Upper lobe of left lung (tissue), 6 donors: Measurements from ENCODE around the gene EPYC. TPM values are rescaled to one million over a fixed set of nuclear protein-coding genes. Genes with fewer than 3 reads are reported as not detected.

Experiments used
- ATAC-seq, 2 donors: fragments of 200-7000 bp; cut with Tn5 transposase; one replicate each; pipeline ENCODE4 v1.9.1; 2022; ENCODE audit warnings: mild to moderate bottlenecking in 2 of 2, moderate library complexity in 2 of 2; ENCODE audit not compliant: low FRiP score in 2 of 2
- DNase-seq, 2 donors: peaks; one replicate each; pipeline ENCODE4 v3.0.0-alpha.2; 2019 to 2020
- H3K27ac ChIP-seq, 4 donors: fragments of 200-600 bp; sonication (generic); one replicate each; pipeline ENCODE4 v1.5.1; 2016 to 2019
- H3K27me3 ChIP-seq, 4 donors: fragments of 200-600 bp; sonication (generic); one replicate each; pipeline ENCODE4 v1.5.1; 2017 to 2019
- H3K36me3 ChIP-seq, 4 donors: fragments of 200-600 bp; sonication (generic); one replicate each; pipeline ENCODE4 v1.5.1; 2016 to 2019
- H3K4me1 ChIP-seq, 4 donors: fragments of 200-600 bp; sonication (generic); one replicate each; pipeline ENCODE4 v1.5.1; 2018 to 2019
- H3K4me3 ChIP-seq, 4 donors: fragments of 200-600 bp; sonication (generic); one replicate each; pipeline ENCODE4 v1.5.1; 2017 to 2019; ENCODE audit warnings: mild to moderate bottlenecking in 2 of 4, moderate library complexity in 1 of 4
- H3K9me3 ChIP-seq, 4 donors: fragments of 200-600 bp; sonication (generic); one replicate each; pipeline ENCODE4 v1.5.1; 2018 to 2019
- EP300 ChIP-seq, 4 donors: sonication (generic); formaldehyde crosslinking; IDR thresholded peaks; one replicate each; pipeline ENCODE4 v1.5.1; 2017; ENCODE audit warnings: antibody characterized with exemption in 4 of 4, control low read depth in 2 of 4
- POLR2A ChIP-seq, 4 donors: fragments of 450-650 bp; IDR thresholded peaks; one replicate each; pipeline ENCODE4 v1.5.1; 2016 to 2017; ENCODE audit warnings: antibody characterized with exemption in 4 of 4, mild to moderate bottlenecking in 2 of 4
- POLR2AphosphoS5 ChIP-seq, 2 donors: sonication (generic); formaldehyde crosslinking; IDR thresholded peaks; one replicate each; pipeline ENCODE4 v1.5.1; 2017; ENCODE audit warnings: antibody characterized with exemption in 2 of 2
- WGBS, 2 donors: methylation state at CpG; one replicate each; pipeline ENCODE4 v1.1.5; 2017 to 2018; 5-methylcytosine and 5-hydroxymethylcytosine counted together
- total RNA-seq, 6 donors: library from RNA; depleted of rRNA in 4 of 6; stranded (reverse); fragments of >200 nt in 4 of 6; gene quantifications; one replicate each; pipeline versions ENCODE4 v1.1.0 to v1.2.1, GENCODE V29; 2016 to 2021
- TF ChIP-seq, protein P1 (sequence below), 6 experiments: fragments of 450-650 bp in 4 of 6; fragments of 200-600 bp in 2 of 6; sonication (generic) in 2 of 6; IDR thresholded peaks; one replicate each; pipeline ENCODE4 v1.5.1; 2016 to 2019; ENCODE audit warnings: antibody characterized with exemption in 6 of 6
- donor health status: DM: no; HTN: no; CAD: no; lungs with moderate emphysema.
- donor health status: DM: no; HTN: yes; CAD: no; lungs with severe emphysema.

Gene EPYC
- total RNA-seq, 6 donors from 2014 or later, result not detected

DNA sequence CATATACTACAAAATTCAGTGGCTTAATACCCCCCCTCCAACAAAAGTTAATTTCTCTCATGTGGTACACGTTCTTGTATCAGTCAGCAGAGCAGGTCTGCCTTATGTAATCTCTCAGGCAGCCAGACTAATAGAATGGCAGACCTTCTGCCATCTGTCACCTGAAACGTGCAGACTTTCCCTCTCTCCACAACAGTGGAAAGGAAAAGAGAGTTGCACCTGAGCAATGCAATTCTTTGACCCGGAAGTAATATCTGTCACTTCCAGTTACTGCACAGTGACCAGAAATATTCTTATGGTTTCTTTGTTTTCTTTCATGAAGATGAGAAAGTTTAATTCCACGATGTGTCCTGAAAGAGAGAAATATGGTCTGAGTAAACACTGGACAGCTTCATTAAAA is 38.6 kb upstream of the EPYC start:
- Histone ChIP-seq H3K27ac (no peak overlapping the region), H3K36me3 (no peaks in the 10 kb centered on the region), H3K27me3 (no peaks in the 10 kb centered on the region), H3K4me3 (no peak overlapping the region), H3K9me3 (no peaks in the 10 kb centered on the region), H3K4me1 (no peaks in the 10 kb centered on the region)
- ATAC-seq, result no peak
- TF ChIP-seq, protein P1, sequence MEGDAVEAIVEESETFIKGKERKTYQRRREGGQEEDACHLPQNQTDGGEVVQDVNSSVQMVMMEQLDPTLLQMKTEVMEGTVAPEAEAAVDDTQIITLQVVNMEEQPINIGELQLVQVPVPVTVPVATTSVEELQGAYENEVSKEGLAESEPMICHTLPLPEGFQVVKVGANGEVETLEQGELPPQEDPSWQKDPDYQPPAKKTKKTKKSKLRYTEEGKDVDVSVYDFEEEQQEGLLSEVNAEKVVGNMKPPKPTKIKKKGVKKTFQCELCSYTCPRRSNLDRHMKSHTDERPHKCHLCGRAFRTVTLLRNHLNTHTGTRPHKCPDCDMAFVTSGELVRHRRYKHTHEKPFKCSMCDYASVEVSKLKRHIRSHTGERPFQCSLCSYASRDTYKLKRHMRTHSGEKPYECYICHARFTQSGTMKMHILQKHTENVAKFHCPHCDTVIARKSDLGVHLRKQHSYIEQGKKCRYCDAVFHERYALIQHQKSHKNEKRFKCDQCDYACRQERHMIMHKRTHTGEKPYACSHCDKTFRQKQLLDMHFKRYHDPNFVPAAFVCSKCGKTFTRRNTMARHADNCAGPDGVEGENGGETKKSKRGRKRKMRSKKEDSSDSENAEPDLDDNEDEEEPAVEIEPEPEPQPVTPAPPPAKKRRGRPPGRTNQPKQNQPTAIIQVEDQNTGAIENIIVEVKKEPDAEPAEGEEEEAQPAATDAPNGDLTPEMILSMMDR (IDR thresholded peaks at IDR 0.05), result no peak
- TF ChIP-seq EP300 (IDR thresholded peaks at IDR 0.05), result no peak
- TF ChIP-seq POLR2AphosphoS5 (IDR thresholded peaks at IDR 0.05), result no peak
- no peak for TF ChIP-seq POLR2A (IDR thresholded peaks at IDR 0.05)
- no peak for DNase-seq
- 71 to 74% methylated on average over 4 of the region's 4 CpGs for WGBS, 2 donors

DNA sequence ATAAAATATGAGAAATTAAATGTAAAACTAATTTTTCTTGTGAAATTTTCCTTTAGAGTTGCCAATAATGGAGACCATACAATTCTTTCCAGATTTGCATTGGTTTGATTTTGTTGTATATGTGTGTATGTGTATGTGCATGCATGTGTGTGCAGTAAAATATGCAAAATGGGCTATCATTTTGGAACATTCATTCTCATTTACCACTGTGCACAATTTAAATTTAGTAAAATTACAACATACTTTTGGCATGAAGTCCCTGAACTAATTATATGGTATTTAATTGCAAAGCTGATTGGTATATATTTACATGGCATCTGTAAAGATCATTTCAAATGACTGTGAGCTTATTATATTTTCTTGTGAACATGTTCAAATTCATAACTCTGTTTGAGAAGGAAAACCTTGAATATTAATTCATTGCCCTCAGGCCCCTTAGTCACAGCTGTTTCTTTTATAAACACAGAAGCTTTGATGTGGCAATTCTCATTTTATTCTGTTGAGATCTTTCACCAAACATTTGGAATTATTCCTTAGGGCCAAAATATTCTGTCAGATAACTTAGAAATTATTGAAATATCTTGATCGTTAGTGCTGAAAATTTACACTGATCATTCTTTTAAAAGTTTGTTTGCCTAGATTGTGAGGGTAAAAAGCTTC is 35.5 kb upstream of the EPYC start:
- Histone ChIP-seq H3K27ac (no peak overlapping the region), H3K9me3 (no peaks in the 10 kb centered on the region), H3K27me3 (no peaks in the 10 kb centered on the region), H3K4me1 (no peaks in the 10 kb centered on the region), H3K36me3 (no peaks in the 10 kb centered on the region), H3K4me3 (no peak overlapping the region)
- 71 to 72% methylated on average over 1 of the region's 1 CpG for WGBS, 2 donors
- DNase-seq, result no peak
- peak in 1 of 2 donors; percentile 28 for ATAC-seq
- no peak for TF ChIP-seq EP300 (IDR thresholded peaks at IDR 0.05)
- TF ChIP-seq POLR2A (IDR thresholded peaks at IDR 0.05), result no peak
- TF ChIP-seq POLR2AphosphoS5 (IDR thresholded peaks at IDR 0.05), result no peak
- TF ChIP-seq, protein P1 (IDR thresholded peaks at IDR 0.05), result no peak

DNA sequence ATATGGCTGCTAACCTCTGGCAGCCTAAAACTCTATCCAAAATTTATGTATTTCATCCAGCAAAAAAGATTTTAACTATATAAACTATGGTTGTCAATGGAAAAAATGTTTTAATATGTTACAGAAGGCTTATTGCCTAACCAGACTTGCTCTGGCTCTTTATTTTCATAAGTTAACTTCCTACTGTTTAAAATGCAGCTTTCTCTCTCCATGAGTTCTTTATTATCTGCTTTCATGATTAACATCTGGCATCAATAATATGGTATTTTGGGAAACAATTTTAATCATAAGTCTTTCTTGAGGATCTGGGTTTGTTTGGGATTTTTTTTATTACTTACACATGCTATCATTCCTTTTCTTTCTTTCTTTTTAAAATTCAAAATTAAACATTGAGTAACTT is 32.5 kb upstream of the EPYC start:
- no peaks in the 10 kb centered on the region for H3K27me3 ChIP-seq
- TF ChIP-seq, protein P1 (IDR thresholded peaks at IDR 0.05), result no peak
- no peak for TF ChIP-seq EP300 (IDR thresholded peaks at IDR 0.05)
- TF ChIP-seq POLR2AphosphoS5 (IDR thresholded peaks at IDR 0.05), result no peak
- no peak for TF ChIP-seq POLR2A (IDR thresholded peaks at IDR 0.05)
- H3K4me3 ChIP-seq, result no peak overlapping the region
- no peak overlapping the region for H3K27ac ChIP-seq
- H3K36me3 ChIP-seq, result no peaks in the 10 kb centered on the region
- no peaks in the 10 kb centered on the region for H3K4me1 ChIP-seq
- no peaks in the 10 kb centered on the region for H3K9me3 ChIP-seq
- peak in 1 of 2 donors; percentile 31 for ATAC-seq
- no peak for DNase-seq

DNA sequence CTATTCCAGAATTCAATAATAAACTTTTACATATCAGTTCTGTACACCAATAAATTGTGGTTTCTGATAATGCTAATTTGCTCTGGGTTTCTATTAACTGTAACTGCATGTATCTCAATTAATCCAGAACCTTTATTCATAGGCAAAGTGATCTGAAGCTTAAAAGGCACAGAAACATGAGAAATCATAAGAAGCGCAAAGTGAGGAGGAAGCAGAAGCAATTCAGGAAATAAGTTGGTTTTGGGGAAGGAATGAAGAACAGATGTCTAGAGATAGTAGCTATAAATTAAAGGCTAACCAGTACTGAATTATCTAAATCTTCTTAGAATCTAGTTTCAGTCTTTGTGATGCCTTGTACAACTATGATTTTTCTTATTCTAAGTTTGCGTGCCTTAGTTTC is 28.5 kb upstream of the EPYC start:
- no peak for ATAC-seq
- Histone ChIP-seq H3K9me3 (no peaks in the 10 kb centered on the region), H3K27ac (no peak overlapping the region), H3K4me1 (no peaks in the 10 kb centered on the region), H3K4me3 (no peak overlapping the region), H3K36me3 (no peaks in the 10 kb centered on the region), H3K27me3 (no peaks in the 10 kb centered on the region)
- WGBS, 2 donors, result 60 to 65% methylated on average over 2 of the region's 2 CpGs
- no peak for TF ChIP-seq EP300 (IDR thresholded peaks at IDR 0.05)
- TF ChIP-seq, protein P1 (IDR thresholded peaks at IDR 0.05), result no peak
- no peak for TF ChIP-seq POLR2A (IDR thresholded peaks at IDR 0.05)
- no peak for TF ChIP-seq POLR2AphosphoS5 (IDR thresholded peaks at IDR 0.05)
- DNase-seq, result no peak

DNA sequence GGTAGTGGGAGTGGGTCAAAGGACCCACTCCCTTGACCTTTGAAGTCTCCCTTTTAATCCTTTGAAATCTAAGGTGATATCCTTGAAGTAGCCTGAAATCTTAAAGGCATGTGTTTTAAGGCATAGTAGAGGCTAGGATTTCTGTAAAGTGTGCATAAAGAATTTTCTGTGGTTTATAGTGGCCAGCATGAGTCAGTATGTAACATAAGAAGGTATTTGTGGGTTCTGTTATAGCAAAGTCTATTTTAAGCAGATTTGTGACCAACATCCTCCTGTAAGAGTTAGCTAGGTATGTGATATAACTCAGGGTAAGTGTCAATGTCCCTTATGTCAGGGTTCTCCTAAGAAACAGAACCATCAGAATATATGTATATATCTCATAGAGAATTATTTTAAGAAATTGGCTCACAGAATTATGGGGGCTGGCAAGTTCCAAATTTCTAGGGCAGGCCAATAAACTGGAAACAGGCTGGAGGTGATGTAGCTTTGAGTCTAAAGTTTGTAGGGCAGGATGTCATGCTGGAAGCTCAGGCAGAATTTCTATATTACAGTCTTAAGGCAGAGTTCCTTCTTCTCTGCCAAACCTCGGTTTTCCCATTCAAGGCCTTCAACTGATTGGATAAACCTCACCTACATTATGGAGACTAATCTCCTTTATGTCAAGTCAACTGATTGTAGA is 18.7 kb upstream of the EPYC start:
- no peaks in the 10 kb centered on the region for H3K9me3 ChIP-seq
- no peak overlapping the region for H3K27ac ChIP-seq
- 68 to 81% methylated on average over 1 of the region's 1 CpG for WGBS, 2 donors
- DNase-seq (no peak), ATAC-seq (no peak)
- no peak overlapping the region for H3K4me3 ChIP-seq
- no peaks in the 10 kb centered on the region for H3K4me1 ChIP-seq
- TF ChIP-seq, protein P1 (IDR thresholded peaks at IDR 0.05), result no peak
- TF ChIP-seq POLR2AphosphoS5 (IDR thresholded peaks at IDR 0.05) (no peak), POLR2A (IDR thresholded peaks at IDR 0.05) (no peak), EP300 (IDR thresholded peaks at IDR 0.05) (no peak)
- H3K36me3 ChIP-seq, result no peaks in the 10 kb centered on the region
- H3K27me3 ChIP-seq, result no peaks in the 10 kb centered on the region
